HG03139 (cell line): ENCODE results near the gene MADD.
A peak's percentile ranks its signal among the peaks of the same experiment; 100 is the strongest.

Experiments
- ATAC-seq: cut with Tn5 transposase; IDR thresholded peaks from one replicate; pipeline ENCODE4 v1.9.1; 2021; ENCODE audit not compliant: unreplicated experiment

MADD gene

GRCh38 chr11:47249378-47249715 is 20.6 kb upstream of the MADD start:
- ATAC-seq, result no peak

DNA sequence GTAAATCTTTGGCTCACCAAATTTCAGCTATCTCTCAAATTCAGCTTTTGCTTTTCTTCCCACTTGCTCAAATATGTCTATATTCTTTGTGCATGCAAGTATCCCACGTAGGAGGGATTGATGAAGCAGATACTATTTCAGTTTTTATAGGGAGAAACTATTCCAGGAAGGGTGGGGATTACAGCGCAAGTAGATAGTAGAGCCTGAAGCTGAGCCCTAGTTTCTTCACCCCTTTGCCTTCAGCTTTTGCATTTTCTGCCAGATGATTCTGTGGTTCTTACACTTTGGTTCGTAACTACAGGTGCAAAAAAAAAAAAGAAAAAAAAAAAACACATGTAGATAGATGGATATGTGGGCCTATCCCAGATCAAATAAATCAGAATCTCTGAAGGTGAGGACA is 18.2 kb upstream of the MADD start:
- ATAC-seq, result no peak

DNA sequence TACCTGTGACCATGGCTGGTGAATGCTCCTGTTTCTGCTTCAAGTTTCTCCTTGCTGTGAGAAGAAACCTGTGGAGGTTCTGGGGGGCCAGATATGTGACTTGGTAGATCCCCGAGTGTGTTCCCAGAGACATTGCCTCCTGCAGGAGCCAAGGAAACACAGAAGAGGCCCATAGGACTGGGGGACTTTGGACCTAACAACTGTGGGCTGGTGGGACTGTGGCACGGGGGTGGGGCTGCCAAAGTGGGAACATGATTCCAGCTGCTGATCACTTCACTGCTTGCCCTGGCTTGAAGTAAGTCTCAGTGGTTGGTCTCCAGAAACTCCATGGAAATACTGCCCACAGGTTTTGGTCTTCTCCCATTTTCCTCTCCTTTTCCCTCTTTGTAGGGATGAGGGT is 16.3 kb upstream of the MADD start:
- ATAC-seq, result no peak

GRCh38 chr11:47254386-47254785 is 15.5 kb upstream of the MADD start:
- ATAC-seq, result no peak

- ATAC-seq, result no peak
Measured at GRCh38 chr11:47256374-47256773, 13.6 kb upstream of the MADD start.

GRCh38 chr11:47257177-47257516 is 12.8 kb upstream of the MADD start:
- no peak for ATAC-seq

GRCh38 chr11:47257517-47258316 is 12.2 kb upstream of the MADD start, which contains the start of gene NR1H3:
Gene NR1H3 (plus strand): TSS chr11:47257996. CDS start chr11:47259217, 1,221 bp downstream.
- no peak for ATAC-seq

DNA sequence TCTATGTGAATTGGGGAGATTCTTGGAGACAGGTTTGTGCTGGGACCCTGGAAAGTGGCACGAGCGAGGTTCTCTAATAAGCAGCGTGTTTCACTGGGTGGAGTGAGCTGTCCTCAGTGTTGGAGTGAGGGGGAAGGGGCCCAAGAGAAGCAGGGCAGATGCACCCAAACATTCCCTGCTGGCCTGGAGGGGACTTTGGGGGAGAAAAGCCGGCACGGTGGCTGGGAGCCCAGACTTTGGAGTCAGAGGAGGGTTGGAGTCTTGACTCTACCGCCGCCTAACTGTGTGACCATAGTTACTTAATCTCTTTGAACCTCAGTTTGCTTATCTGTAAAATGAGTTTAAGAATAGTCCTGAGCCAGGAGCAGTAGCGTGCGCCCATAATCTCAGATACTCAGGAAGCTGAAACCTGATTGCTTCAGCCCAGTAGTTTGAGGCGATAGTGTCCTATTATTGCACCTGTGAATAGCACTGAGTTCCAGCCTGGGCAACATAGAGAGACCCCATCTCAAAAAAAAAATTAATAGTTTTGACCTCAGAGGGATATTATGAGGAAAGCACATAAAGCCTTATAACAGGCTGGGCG is 11.5 kb upstream of the MADD start:
- no peak for ATAC-seq

GRCh38 chr11:47259232-47259977 is 10.5 kb upstream of the MADD start:
- ATAC-seq, result no peak

GRCh38 chr11:47260366-47260765 is 9.6 kb upstream of the MADD start:
- no peak for ATAC-seq

DNA sequence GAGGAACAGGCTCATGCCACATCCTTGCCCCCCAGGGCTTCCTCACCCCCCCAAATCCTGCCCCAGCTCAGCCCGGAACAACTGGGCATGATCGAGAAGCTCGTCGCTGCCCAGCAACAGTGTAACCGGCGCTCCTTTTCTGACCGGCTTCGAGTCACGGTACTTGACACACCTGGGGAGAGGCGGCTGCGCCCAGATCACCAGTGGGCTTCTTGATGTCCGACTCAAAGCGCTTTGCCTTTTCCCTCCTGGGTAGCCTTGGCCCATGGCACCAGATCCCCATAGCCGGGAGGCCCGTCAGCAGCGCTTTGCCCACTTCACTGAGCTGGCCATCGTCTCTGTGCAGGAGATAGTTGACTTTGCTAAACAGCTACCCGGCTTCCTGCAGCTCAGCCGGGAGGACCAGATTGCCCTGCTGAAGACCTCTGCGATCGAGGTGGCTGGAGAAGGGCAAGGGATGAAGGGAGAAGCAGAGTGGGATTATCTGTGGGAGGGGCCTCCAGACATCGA is 8.6 kb upstream of the MADD start:
- no peak for ATAC-seq

DNA sequence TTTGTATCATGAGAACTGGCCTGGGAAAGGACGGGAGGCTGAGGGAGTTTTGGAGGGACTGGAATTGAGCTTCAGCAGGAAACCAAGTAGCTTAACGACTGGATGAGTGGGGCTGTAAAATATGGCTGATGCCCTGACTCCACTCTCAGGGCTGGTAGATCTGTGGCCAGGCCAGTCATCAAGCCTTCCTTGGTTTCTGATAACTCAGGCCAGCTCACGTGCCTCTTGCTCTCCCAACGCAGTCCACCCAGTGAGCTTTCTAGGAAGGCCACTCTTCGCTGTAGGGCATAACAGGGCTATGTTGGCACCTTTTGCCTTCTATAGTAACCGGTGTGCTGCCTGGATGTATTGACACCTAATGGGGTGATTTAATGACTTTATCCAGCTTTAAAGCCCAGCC is 5.8 kb upstream of the MADD start:
- ATAC-seq, result no peak

- no peak for ATAC-seq
Measured at GRCh38 chr11:47264521-47264920, 5.4 kb upstream of the MADD start.

GRCh38 chr11:47267876-47268275 is 2.1 kb upstream of the MADD start:
- no peak for ATAC-seq

DNA sequence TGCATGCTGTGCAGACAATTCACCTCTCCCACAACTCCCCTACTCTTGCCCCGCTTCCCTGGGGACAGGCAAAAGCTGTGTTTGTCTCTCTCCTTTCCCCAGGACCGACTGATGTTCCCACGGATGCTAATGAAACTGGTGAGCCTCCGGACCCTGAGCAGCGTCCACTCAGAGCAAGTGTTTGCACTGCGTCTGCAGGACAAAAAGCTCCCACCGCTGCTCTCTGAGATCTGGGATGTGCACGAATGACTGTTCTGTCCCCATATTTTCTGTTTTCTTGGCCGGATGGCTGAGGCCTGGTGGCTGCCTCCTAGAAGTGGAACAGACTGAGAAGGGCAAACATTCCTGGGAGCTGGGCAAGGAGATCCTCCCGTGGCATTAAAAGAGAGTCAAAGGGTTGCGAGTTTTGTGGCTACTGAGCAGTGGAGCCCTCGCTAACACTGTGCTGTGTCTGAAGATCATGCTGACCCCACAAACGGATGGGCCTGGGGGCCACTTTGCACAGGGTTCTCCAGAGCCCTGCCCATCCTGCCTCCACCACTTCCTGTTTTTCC is 1.4 kb upstream of the MADD start:
- ATAC-seq, result no peak

GRCh38 chr11:47269002-47269828 is 718 bp upstream of the MADD start:
- ATAC-seq, result peak; percentile 50

GRCh38 chr11:47270331-47271271 is 668 bp downstream of the MADD start:
- no peak for ATAC-seq

- ATAC-seq, result no peak
Measured at GRCh38 chr11:47271328-47271727, 1.4 kb downstream of the MADD start.

DNA sequence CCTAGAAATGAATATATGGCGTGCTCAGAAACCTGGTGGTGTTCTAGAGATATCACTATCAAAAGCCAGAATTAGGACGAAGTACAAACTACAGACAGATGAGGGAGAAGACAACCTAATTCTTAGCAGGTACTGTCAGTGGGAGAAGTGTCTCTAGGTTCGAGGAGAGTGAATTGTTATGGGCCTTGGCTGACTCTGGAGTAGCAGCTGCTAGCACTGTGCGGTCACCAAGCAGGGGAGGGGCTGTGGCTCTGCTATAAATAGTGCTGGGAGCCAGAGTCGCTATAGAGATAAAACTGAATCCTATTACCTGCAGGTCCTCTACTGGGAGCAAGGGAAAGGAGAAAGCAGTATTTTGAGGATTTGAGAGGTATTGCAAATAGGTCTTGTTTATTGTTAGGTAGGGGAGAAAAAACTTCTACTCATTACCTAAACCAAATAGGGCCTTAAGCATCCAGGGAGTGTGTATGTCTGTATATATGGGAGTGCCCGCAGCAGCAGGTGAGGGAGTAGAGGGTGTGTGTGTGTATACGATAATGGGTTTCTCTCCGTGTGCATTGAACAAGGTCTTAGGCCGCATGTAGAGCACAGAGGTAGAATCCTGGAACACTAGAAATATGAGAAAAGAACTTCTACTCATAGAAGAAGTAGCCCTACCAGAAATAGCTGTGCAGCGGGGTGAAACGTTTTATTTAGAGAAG is 2.2 kb downstream of the MADD start:
- ATAC-seq, result no peak
